K562 (cell line): ENCODE measurements around the gene NKIRAS1. TPM values are rescaled to one million over a fixed set of nuclear protein-coding genes. Genes with fewer than 3 reads are reported as not detected.

Experiments used
- BCLAF1 ChIP-seq, 2 experiments: fragments of 450-650 bp in 1 of 2; IDR thresholded peaks; 2 replicates each; pipeline ENCODE4 v1.6.1; 2011 to 2017; ENCODE audit warnings: low read depth in 2 of 2, antibody characterized with exemption in 1 of 2, borderline replicate concordance in 1 of 2, low read length in 1 of 2, mild to moderate bottlenecking in 1 of 2, mixed read lengths in 1 of 2; ENCODE audit not compliant: control insufficient read depth in 1 of 2
- CC2D1A ChIP-seq: fragments of 450-650 bp; IDR thresholded peaks from 2 replicates; pipeline ENCODE4 v1.6.1; 2017; ENCODE audit warnings: mild to moderate bottlenecking
- GTF3C2 ChIP-seq: IDR thresholded peaks from 3 replicates; pipeline ENCODE4 v1.6.1; 2011; ENCODE audit warnings: borderline replicate concordance, mild to moderate bottlenecking, moderate library complexity; ENCODE audit not compliant: insufficient read length; ENCODE audit errors: extremely low read depth
- HIVEP1 ChIP-seq: fragments of 250-450 bp; sonication (Bioruptor Pico); IDR thresholded peaks from 2 replicates; pipeline ENCODE4 v1.4.0; 2020; ENCODE audit warnings: mild to moderate bottlenecking
- HMBOX1 ChIP-seq: sonication (generic); IDR thresholded peaks from 2 replicates; pipeline ENCODE4 v1.6.1; 2016
- KDM4B ChIP-seq, 2 experiments: fragments of 450-650 bp in 1 of 2; sonication (generic) in 1 of 2; IDR thresholded peaks; 2 replicates each; pipeline ENCODE4 v1.6.1; 2016 to 2017; ENCODE audit warnings: borderline replicate concordance in 2 of 2, antibody characterized with exemption in 1 of 2, low read depth in 1 of 2, mild to moderate bottlenecking in 1 of 2
- MED1 ChIP-seq: sonication (generic); formaldehyde crosslinking; IDR thresholded peaks from 2 replicates; pipeline ENCODE4 v1.8.1; 2023; ENCODE audit warnings: missing genetic modification reagents, borderline replicate concordance
- MNT ChIP-seq, 2 experiments: fragments of 450-650 bp; conservative IDR thresholded peaks; 2 replicates each; pipeline ENCODE4 v1.6.1; 2017; ENCODE audit warnings: mild to moderate bottlenecking in 2 of 2, moderate library complexity in 2 of 2
- PHB ChIP-seq: fragments of 250-450 bp; sonication (Bioruptor Pico); IDR thresholded peaks from 2 replicates; pipeline ENCODE4 v1.5.0; 2021
- PHF21A ChIP-seq: fragments of 450-650 bp; IDR thresholded peaks from 2 replicates; pipeline ENCODE4 v1.6.1; 2017; ENCODE audit warnings: low read depth, borderline replicate concordance
- POLR2G ChIP-seq: fragments of 200-400 bp; formaldehyde crosslinking; IDR thresholded peaks from 2 replicates; pipeline ENCODE4 v1.6.1; 2017; ENCODE audit warnings: low read depth, mild to moderate bottlenecking, antibody characterized with exemption, low read length, moderate library complexity
- RBM17 ChIP-seq: fragments of 200-400 bp; formaldehyde crosslinking; IDR thresholded peaks from 2 replicates; pipeline ENCODE4 v1.6.1; 2017; ENCODE audit warnings: low read depth, mild to moderate bottlenecking, low read length, borderline replicate concordance
- SMARCA5 ChIP-seq: fragments of 450-650 bp; IDR thresholded peaks from 2 replicates; pipeline ENCODE4 v1.6.1; 2016
- SNRNP70 ChIP-seq: fragments of 200-400 bp; formaldehyde crosslinking; optimal IDR thresholded peaks from 2 replicates; pipeline ENCODE3; 2017; ENCODE audit warnings: low read depth, low read length
- TRIM25 ChIP-seq: fragments of 450-650 bp; IDR thresholded peaks from 2 replicates; pipeline ENCODE4 v1.7.0; 2016; ENCODE audit warnings: borderline replicate concordance
- ZNF24 ChIP-seq: fragments of 450-650 bp; IDR thresholded peaks from 2 replicates; pipeline ENCODE4 v1.6.1; 2016
- polyA plus RNA-seq, 8 experiments: library from polyadenylated mRNA; depleted of rRNA in 4 of 8; stranded (reverse) in 5 of 8; unstranded in 3 of 8; fragments of >200 nt; fragmentation: Nextera tagmentation in 2 of 8; fragmentation: Illumina TruSeq in 1 of 8; extraction: Ambion mirVana in 2 of 8; extraction: Trizol in 1 of 8; gene quantifications; 2 replicates each; pipeline versions ENCODE4 v1.2.1 to v1.2.3, GENCODE V29; 2011 to 2014; ENCODE audit warnings: inconsistent platforms in 1 of 8, missing spikeins in 1 of 8
- total RNA-seq, 7 experiments: library from RNA; depleted of rRNA in 6 of 7; stranded (reverse); fragments of >200 nt in 6 of 7; fragmentation: Illumina TruSeq in 2 of 7; extraction: Trizol in 2 of 7; gene quantifications; 2 replicates each; pipeline versions ENCODE4 v1.2.1 to v1.2.3, GENCODE V29; 2011 to 2021; ENCODE audit warnings: low replicate concordance in 1 of 7

The NKIRAS1 gene
- total and polyA plus RNA-seq, 9 of the 15 experiments (the other 6 are each of a cell fraction or from before 2014, with no cell fraction given), result 5.1 to 10.3 (median 6.3) TPM

GRCh38 chr3:23944861-23945662 is 28.3 kb upstream of the NKIRAS1 start, which contains the start of gene NR1D2 (continued):
- TF ChIP-seq MNT (conservative IDR thresholded peaks at IDR 0.05) (peak in 1 of 2 experiments; percentile 24; a peak in 1 of 4 replicates), TRIM25 (peak; percentile 85; the same call in 1 of the 2 replicates), RBM17 (no peak), POLR2G (peak; percentile 77), SMARCA5 (no peak), PHF21A (peak; percentile 52; the same call in 1 of the 2 replicates), HMBOX1 (no peak), BCLAF1 (IDR thresholded peaks at IDR 0.05; ENCODE audit: borderline replicate concordance in 1 of 2, control insufficient read depth in 1 of 2, low read depth in 2 of 2, low read length in 1 of 2) (no peak), CC2D1A (peak; percentile 32; the same call in 1 of the 2 replicates), ZNF24 (no peak), SNRNP70 (no peak), MED1 (CRISPR knock-in tag) (no peak), GTF3C2 (no peak), KDM4B (IDR thresholded peaks at IDR 0.05; ENCODE audit: borderline replicate concordance in 2 of 2, low read depth in 1 of 2) (no peak), PHB (CRISPR knock-in tag) (no peak), HIVEP1 (CRISPR knock-in tag) (no peak)
